Measurements from ENCODE around the gene GALNT11.

GRCh38 chr7:152120210-152120609, 94.7 kb downstream of the GALNT11 start:
- TF ChIP-seq EZH2 (IDR thresholded peaks at IDR 0.05), result no peak
- TF ChIP-seq POLR2AphosphoS5 (IDR thresholded peaks at IDR 0.05; ENCODE audit: borderline replicate concordance, low read depth, low read length), result no peak
